ENCODE measurements around the gene CCDC178.

The CCDC178 gene

GRCh38 chr18:33440060-33441043 lies at the start of gene CCDC178:
Gene CCDC178 (minus strand): TSS chr18:33440721. CDS start chr18:33412088, 28,633 bp downstream.
- Histone ChIP-seq H3K27me3 (ENCODE audit: insufficient read depth, low read length) (no peaks in the 10 kb centered on the region), H3K27ac (ENCODE audit: low read depth, low read length, poor library complexity, severe bottlenecking) (no peak within 1 kb of the TSS), H3K4me3 (ENCODE audit: low read depth, low read length, poor library complexity, severe bottlenecking) (no peak within 1 kb of the TSS), H4K20me1 (ENCODE audit: insufficient read depth, low read length) (no peaks in the 10 kb centered on the region), H3K36me3 (ENCODE audit: insufficient read depth, low read length) (no peaks in the 10 kb centered on the region), H3K9me3 (ENCODE audit: low read length) (no peaks in the 10 kb centered on the region), H3K4me1 (ENCODE audit: insufficient read depth, low read length, severe bottlenecking) (no peaks in the 10 kb centered on the region), H3K9me2 (ENCODE audit: low read depth, low read length) (no peaks in the 10 kb centered on the region), H3K9ac (ENCODE audit: low read length) (no peak within 1 kb of the TSS), H3F3A (ENCODE audit: insufficient read depth, low read length) (no peaks in the 10 kb centered on the region), H2AFZ (ENCODE audit: low read length) (no peak within 1 kb of the TSS), H3K4me2 (ENCODE audit: low read length) (no peak within 1 kb of the TSS), H3K79me2 (ENCODE audit: insufficient read depth, low read length) (no peaks in the 10 kb centered on the region)
- TF ChIP-seq CTCF (IDR thresholded peaks at IDR 0.05; ENCODE audit: low read length), result no peak; the same call in 1 of the 2 replicates
- no peak for TF ChIP-seq EZH2 (IDR thresholded peaks at IDR 0.05; ENCODE audit: borderline replicate concordance, low read length)

GRCh38 chr18:33483908-33484307 lies 43.4 kb upstream of the CCDC178 start:
- no peak for TF ChIP-seq CTCF (IDR thresholded peaks at IDR 0.05; ENCODE audit: low read length)
- TF ChIP-seq EZH2 (IDR thresholded peaks at IDR 0.05; ENCODE audit: borderline replicate concordance, low read length), result no peak
- Histone ChIP-seq H3K27me3 (ENCODE audit: insufficient read depth, low read length) (no peaks in the 10 kb centered on the region; the same call in 1 of the 2 replicates), H3K4me2 (ENCODE audit: low read length) (no peak overlapping the region), H3K4me1 (ENCODE audit: insufficient read depth, low read length, severe bottlenecking) (no peaks in the 10 kb centered on the region), H3K79me2 (ENCODE audit: insufficient read depth, low read length) (no peaks in the 10 kb centered on the region), H2AFZ (ENCODE audit: low read length) (no peak overlapping the region), H3K27ac (ENCODE audit: low read depth, low read length, poor library complexity, severe bottlenecking) (no peak overlapping the region), H3F3A (ENCODE audit: insufficient read depth, low read length) (no peaks in the 10 kb centered on the region), H3K9ac (ENCODE audit: low read length) (no peak overlapping the region), H4K20me1 (ENCODE audit: insufficient read depth, low read length) (no peaks in the 10 kb centered on the region), H3K9me3 (ENCODE audit: low read length) (no peaks in the 10 kb centered on the region), H3K9me2 (ENCODE audit: low read depth, low read length) (no peaks in the 10 kb centered on the region), H3K36me3 (ENCODE audit: insufficient read depth, low read length) (no peaks in the 10 kb centered on the region), H3K4me3 (ENCODE audit: low read depth, low read length, poor library complexity, severe bottlenecking) (no peak overlapping the region)

GRCh38 chr18:33472509-33472908 lies 32.0 kb upstream of the CCDC178 start:
- Histone ChIP-seq H2AFZ (ENCODE audit: low read length) (no peak overlapping the region), H3K9ac (ENCODE audit: low read length) (no peak overlapping the region), H3K9me3 (ENCODE audit: low read length) (no peaks in the 10 kb centered on the region), H4K20me1 (ENCODE audit: insufficient read depth, low read length) (no peaks in the 10 kb centered on the region), H3K79me2 (ENCODE audit: insufficient read depth, low read length) (no peaks in the 10 kb centered on the region), H3K4me1 (ENCODE audit: insufficient read depth, low read length, severe bottlenecking) (no peaks in the 10 kb centered on the region), H3K9me2 (ENCODE audit: low read depth, low read length) (no peaks in the 10 kb centered on the region), H3K4me2 (ENCODE audit: low read length) (no peak overlapping the region), H3K27ac (ENCODE audit: low read depth, low read length, poor library complexity, severe bottlenecking) (no peak overlapping the region), H3F3A (ENCODE audit: insufficient read depth, low read length) (no peaks in the 10 kb centered on the region), H3K36me3 (ENCODE audit: insufficient read depth, low read length) (no peaks in the 10 kb centered on the region), H3K4me3 (ENCODE audit: low read depth, low read length, poor library complexity, severe bottlenecking) (no peak overlapping the region), H3K27me3 (ENCODE audit: insufficient read depth, low read length) (no peaks in the 10 kb centered on the region)
- TF ChIP-seq EZH2 (IDR thresholded peaks at IDR 0.05; ENCODE audit: borderline replicate concordance, low read length) (no peak), CTCF (IDR thresholded peaks at IDR 0.05; ENCODE audit: low read length) (no peak)
